HG02798 (cell line): ENCODE results near the gene MRPL54.

Source experiments
- ATAC-seq: cut with Tn5 transposase; IDR thresholded peaks from one replicate; pipeline ENCODE4 v1.9.1; 2021; ENCODE audit warnings: mild to moderate bottlenecking; ENCODE audit not compliant: unreplicated experiment, poor library complexity

The MRPL54 gene

GRCh38 chr19:3782903-3783302 is 20.4 kb downstream of the MRPL54 start:
- no peak for ATAC-seq

GRCh38 chr19:3783660-3784584 is 21.4 kb downstream of the MRPL54 start:
- no peak for ATAC-seq

- no peak for ATAC-seq
These were observed 22.3 kb downstream of the MRPL54 start for GRCh38 chr19:3784607-3785450.

- no peak for ATAC-seq
These were observed 23.0 kb downstream of the MRPL54 start for GRCh38 chr19:3785451-3785937.

- no peak for ATAC-seq
These were observed 23.7 kb downstream of the MRPL54 start, which contains the start of gene MATK for GRCh38 chr19:3785938-3786824. TSS of gene MATK (minus strand) at chr19:3786381. CDS start at chr19:3785135, 1,246 bp downstream.

GRCh38 chr19:3788996-3789778 is 26.7 kb downstream of the MRPL54 start:
- no peak for ATAC-seq

- no peak for ATAC-seq
These were observed 27.8 kb downstream of the MRPL54 start for GRCh38 chr19:3790209-3790734.

- ATAC-seq = no peak
These were observed 28.5 kb downstream of the MRPL54 start for GRCh38 chr19:3790941-3791340.

- no peak for ATAC-seq
These were observed 29.6 kb downstream of the MRPL54 start for GRCh38 chr19:3792114-3792513.

- no peak for ATAC-seq
These were observed 31.3 kb downstream of the MRPL54 start for GRCh38 chr19:3793799-3794198.

- no peak for ATAC-seq
These were observed 33.9 kb downstream of the MRPL54 start for GRCh38 chr19:3796358-3796757.

GRCh38 chr19:3798137-3798536 is 35.7 kb downstream of the MRPL54 start:
- no peak for ATAC-seq

- ATAC-seq = no peak
These were observed 38.5 kb downstream of the MRPL54 start for GRCh38 chr19:3800996-3801395.

GRCh38 chr19:3801412-3802096 is 39.1 kb downstream of the MRPL54 start:
- ATAC-seq = no peak

- ATAC-seq = no peak
These were observed 40.8 kb downstream of the MRPL54 start for GRCh38 chr19:3803114-3803888.

GRCh38 chr19:3803986-3804385 is 41.5 kb downstream of the MRPL54 start:
- ATAC-seq = no peak

- no peak for ATAC-seq
These were observed 41.9 kb downstream of the MRPL54 start for GRCh38 chr19:3804429-3804828.

GRCh38 chr19:3805859-3806258 is 43.4 kb downstream of the MRPL54 start:
- ATAC-seq = no peak
